ENCODE measurements around the gene THRB.
A peak's percentile ranks its signal among the peaks of the same experiment; 100 is the strongest.

Gene THRB

DNA sequence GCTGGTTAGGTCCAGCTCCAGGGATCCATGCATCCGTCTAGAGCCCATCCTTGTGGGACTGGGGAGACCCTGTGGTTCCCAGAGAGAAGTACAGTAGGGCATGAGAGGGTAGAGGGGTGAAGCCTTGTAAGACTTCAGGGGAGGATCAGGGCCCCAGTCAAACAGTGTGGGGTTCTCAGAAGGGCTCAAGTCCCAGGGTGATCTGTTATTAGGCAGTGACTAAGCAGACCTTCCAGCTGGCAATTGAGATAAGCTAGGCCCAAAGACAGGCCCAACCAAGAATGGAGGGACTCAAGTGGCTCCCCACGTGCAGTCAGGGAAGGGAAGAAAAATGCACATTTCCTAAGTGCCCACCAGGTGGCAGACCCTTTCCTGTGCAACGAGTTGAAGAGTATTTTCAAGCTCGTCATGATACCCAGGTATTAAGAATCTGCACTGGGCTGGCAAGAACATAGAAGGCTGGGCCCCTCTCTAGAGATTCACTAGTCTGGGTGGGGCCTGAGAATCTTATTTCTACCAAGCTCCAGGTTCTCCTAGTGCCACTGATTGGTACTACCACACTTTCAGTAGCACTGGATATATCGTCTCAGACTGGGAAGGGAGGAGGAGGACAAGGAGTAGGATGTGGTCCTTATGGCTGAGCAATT, 308.8 kb downstream of the THRB start:
- DNase-seq (ENCODE audit: low read depth, low spot score): peak; percentile 76

DNA sequence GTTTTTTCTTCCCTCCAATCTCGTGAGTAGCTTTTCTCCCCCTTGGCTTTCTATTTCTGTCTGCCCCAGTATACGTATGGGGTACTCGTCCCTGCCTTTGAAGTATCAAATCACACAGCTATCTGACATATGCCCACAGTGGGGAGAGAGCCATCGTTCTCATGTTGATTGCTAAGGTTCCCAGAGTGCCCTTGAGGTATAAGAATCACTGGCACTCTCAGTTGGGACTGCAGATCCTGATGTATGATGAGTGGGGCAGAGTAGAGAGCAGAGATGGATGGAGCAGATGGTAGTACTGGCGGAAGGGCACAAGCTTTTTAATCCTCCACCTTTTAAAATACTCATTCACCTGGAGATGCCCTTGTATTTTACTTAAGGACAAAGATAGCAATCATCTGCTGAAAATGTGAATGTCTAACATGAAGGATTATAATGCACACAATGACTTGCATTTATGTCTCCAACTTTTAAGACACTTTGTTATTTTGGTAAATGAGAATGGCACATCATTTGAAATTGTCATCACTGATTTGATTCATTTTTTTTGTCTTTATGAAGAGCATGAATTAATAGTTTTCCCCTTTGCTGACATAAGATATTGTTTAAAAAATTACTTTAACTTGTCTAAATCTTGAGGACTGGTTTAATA, 310.0 kb downstream of the THRB start:
- no peak for DNase-seq (ENCODE audit: low read depth, low spot score)

DNA sequence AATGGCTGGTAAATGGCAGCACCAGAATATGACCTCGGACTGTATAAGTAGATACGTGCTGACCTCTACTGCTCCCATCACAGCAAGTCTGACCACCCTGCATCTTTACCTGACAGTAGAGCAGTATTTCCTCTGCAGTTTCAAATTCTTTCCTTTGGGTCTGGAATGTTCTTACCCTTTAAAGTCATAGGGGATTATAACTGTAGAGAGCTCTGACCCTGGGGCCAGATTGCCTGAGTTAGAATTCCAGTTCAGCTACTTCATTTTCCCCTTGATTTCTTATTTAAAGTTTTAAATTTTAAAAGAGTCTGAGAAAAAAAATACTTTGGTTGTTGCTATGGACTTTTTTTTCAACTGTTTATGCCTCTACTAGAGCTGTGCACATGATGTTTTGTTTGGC, 311.9 kb downstream of the THRB start:
- no peak for DNase-seq (ENCODE audit: low read depth, low spot score)

DNA sequence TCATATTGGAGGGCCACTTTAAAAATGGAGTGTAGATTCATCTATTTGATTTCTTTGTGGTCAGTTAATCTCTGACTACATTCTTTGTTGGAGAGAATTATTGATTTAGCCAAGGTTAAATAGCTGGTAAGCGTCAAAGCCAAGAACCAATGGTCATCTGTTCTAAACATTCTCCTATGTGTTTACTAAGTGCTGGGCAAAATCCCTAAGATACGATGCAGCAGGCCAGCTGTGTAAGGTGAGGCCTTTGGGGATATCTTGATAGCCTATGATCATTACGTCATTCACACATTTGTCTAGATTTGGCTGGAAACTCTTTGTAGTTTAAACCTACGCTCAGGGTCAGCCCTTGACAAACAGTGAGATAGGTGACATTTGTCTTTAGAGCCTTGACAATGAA, 313.4 kb downstream of the THRB start:
- DNase-seq (ENCODE audit: low read depth, low spot score): no peak

DNA sequence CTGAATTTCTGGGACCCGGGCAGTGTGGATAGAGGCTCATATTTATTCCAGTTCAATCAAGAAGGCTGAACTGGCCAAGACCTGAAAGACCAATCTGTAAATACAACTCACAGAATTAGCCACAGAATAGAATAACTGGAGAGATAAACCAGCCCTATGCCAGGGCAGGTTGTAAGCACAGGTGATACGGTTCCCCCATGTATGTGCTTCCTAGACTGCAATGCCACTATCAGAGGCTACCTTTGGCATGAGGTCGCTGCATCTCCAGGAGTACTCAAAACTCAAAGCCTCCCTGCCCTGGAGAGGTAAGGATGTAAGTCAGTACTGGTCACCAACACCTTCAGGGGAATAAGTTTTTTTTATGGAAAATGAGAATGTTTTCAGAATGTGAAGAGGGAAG, 314.0 kb downstream of the THRB start:
- DNase-seq (ENCODE audit: low read depth, low spot score): no peak

DNA sequence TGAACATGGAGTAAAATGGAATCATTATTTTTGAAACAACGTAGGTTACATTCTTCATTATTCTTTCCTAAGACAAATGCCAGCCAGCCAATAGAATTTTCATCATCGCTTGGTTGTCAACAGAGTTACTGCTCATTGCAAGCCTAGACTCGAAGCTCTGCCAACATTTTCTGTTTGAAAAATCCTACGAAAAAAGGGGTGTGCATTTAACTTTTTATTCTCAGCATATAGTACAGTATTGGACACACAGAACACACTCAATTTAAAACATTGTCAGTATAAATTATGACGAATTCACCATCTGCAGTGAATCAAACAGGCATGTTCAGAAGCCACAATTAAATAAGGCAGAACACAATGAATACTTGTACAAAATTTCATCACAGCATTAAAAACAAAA, 317.4 kb downstream of the THRB start:
- no peak for DNase-seq (ENCODE audit: low read depth, low spot score)

DNA sequence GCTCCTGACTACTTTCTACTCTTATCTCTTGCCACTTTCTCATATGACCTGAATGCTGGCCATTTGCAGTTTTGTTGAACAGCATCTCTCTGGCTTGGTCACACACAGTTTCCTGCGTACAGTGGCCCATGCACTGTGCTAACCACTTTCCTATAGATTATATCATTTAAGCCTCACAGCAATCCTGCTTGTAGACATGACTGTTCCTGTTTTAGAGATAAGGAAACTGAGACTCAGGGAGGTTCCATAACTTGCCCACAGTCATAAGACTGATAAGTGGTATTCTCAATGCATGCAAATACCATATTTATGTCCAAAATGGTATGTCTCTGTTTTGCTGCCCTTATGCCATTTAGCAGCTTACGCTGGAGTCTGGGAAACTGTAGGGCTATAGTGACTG, 320.0 kb downstream of the THRB start:
- DNase-seq (ENCODE audit: low read depth, low spot score): no peak

DNA sequence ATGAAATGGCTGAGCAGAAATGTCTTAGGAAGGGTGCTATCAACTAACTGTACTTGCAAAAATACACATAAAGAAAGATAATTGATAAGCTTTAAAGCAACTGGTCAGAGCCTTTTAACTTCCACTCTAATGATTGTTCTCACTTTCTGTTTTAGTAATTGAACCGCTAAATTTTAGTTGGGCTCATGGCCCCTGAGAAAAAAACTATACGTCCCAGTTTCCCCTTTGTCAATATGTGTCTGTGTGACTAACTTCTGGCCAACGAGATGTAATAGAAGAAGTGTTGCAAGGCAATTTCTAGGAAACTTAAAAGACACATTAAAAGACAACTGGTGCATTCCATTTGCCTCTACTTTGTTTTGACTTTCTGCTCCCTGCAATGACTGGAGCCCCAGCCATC, 325.7 kb downstream of the THRB start:
- DNase-seq (ENCODE audit: low read depth, low spot score): no peak

DNA sequence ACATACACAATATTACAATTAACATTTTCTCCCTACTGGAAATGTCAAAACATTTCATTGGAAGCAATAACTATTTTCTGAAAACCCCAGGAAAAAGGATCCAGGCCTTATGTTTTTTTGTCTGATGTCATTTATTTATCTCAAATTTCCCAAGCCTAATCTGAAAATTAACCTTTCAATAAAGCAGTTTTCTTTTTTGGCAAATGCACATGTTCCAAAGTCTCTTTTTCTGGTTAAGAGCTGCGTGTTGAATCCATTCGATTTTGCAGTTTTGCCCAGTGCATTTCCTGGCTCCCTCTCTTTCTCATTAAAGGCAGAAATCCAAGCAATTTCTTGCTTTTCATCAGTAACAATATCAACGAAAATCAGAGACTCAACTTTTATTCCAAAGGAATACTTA, 327.2 kb downstream of the THRB start:
- no peak for DNase-seq (ENCODE audit: low read depth, low spot score)

DNA sequence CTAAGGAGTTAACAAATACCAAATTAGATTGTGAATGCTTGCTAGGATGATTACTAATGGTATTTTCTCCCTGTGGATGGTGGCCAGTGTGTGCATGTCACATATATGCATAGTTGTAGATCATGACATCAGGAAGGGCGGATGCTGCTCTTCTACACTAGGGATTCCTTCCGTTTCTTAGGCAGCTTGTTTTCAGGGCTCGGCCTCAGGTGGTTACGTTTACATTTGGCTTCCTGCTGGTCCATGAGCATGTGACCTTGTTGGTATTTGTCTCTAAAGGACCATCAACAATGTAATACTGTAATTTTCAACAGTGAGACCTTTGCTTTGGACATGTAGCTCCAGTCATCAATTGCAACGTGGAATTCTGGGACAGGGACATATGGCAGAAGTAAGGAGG, 328.1 kb downstream of the THRB start:
- no peak for DNase-seq (ENCODE audit: low read depth, low spot score)

DNA sequence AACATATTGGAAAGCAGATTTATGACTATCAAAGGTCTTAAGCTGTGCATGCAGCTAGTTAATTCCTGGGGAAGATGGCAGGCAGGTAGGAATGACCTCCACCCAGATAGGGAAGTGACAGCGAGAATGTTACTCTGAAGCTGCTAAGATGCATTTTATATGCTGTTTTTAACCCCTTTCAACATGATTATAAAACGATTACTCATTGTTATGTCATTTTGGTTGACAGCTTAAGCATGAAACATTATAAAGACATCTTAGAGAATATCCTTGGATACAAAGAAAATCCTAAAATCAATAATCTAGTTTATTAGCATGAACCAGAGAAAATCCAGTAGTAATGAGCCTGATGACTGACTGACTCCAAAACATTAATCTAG, 329.1 kb downstream of the THRB start:
- no peak for DNase-seq (ENCODE audit: low read depth, low spot score)

DNA sequence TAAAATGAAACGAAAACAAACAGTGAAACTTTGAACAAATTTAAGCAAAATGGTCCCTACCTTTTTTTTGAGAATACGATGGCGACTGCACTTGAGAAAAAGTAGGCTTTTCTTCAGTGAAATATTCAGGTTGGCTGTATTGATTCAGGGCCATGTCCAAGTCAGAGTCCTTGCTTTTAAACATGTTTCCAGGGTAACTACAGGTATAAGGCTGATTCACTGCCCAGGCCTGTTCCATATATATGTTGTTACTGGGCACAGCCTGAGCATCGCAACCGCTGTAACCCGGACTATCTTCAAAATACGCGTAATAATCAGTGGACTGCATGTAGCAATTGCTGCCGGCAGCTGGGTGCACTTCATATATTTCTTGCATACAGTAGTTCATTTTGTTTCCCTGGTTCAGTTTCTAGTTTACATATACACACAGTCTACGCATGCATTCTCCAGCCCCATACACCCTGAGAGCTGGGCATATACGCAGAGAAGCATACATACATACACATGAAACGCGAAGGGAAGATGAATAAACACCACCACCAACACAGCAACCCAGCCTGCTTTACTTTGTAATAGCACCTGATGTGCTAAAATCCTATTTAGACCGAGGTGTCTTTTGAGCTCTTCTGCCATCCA, 329.6 kb downstream of the THRB start:
- no peak for DNase-seq (ENCODE audit: low read depth, low spot score)

DNA sequence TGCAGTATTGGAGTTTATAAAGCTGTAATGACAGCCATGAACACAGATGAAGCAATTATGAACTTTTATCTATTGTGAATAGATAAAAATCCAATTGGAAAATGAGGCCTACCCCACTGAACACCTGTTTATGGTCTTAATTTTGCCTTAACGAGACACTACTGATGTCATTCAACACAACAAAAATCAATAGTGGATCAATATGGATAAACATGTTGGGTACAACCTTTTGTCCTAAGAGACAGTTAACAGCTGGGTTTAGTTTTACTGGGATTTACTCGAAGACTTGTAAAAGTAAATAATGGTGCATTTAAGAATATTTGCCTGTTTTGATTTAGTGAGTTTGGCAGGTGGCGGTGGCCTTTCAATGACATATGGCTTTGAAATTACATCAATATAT, 331.7 kb downstream of the THRB start:
- DNase-seq (ENCODE audit: low read depth, low spot score): no peak

DNA sequence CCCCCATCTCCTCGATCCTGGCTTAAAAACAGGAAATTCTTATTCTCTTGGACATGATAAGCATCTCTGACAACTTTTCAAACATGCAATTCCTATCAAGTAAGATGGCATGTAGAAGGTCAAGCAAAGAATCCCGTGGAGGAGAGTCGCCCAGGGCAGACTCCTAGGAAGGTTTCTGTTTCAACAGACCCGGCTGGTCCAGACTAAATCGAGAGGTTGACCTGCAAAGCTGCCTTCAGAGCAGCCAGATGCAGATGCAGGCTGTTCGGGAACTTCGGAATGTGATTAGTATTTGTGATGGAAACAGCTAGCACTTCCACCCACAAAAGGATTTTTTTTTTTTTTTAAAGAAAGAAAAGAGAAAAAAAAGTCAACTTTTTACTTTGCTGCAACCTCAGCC, 332.8 kb downstream of the THRB start:
- no peak for DNase-seq (ENCODE audit: low read depth, low spot score)

DNA sequence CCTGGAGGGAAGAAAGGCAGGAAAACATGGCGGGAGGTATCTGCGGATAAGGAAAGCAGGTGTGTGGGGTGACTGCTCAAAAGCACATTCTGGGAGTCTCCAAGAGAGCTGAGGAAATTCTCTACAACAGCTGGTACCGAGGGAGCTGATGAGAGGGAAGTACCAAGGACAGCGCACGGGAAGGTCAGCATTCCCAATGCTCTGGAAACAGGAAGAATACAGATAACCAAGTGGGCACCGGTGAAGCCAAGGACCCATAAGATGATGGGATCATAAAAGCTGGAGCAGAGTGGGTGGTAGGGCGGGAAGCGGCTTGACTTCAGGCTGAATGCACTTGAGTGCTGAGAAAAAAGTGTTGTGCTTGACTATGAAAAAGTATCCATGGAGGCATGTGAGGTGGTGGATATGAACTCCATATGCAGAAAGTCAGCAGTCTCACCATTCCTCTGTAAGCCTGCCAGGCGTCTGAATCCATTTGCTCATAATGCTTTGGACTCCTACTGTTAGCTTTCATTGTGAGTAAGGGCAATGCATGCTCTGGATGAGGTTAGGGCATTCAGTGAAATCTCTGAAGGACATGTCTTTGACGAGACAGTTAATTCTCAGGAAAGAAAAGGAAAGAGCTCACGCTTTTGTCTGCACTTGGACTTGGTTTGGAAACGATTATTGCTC, 334.1 kb downstream of the THRB start:
- DNase-seq (ENCODE audit: low read depth, low spot score): peak; percentile 56

DNA sequence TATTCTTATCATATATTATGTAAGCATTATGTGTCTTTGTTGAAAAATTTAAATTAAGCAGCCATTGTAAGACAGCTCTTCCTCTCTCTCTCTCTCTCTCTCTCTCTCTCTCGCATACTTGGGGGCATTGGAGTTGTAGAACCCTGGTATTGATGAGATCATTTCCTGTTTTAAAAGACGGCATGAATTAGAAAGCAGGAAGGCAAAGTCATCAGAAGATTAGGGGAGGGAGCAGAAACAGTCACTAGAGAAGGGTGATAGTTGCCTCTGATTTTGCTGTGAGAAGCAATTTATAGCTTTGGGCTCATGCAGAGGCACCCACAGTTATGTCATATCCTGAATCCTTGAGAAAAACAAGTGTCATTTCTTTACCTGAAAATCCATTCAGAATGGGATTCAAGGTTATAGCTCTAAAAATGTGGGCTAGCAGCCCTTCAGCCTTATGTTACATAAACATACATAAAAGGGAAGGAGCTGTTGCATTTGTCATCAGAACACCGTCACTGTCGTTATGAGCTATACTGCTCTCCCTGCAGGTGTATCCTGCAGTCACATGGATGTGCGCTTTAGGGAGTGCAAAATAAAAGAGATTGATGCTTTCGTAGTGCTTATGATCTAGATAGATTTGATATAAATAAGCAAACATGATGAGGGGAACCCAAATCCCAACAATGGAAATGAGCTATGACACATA, 335.7 kb downstream of the THRB start:
- no peak for DNase-seq (ENCODE audit: low read depth, low spot score)

DNA sequence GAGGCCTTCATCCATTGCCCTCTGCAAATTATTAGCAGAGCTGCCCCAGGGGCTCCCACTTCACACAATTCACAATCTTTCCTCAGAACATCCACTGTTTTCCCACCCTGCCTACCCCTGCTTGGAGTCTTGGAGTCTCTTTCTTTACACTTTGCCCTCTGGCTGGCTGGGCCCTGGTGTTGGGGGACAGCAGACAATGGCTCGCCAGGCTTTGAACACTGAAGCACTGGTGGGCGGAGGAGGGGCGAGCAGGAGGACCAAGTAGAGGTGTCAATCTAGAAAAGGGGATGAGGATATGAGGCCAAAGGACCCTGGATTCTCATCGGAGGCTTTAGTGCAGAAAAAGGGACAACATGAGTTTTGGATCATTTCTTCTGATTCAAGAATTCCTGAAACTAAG, 337.5 kb downstream of the THRB start:
- DNase-seq (ENCODE audit: low read depth, low spot score): no peak

DNA sequence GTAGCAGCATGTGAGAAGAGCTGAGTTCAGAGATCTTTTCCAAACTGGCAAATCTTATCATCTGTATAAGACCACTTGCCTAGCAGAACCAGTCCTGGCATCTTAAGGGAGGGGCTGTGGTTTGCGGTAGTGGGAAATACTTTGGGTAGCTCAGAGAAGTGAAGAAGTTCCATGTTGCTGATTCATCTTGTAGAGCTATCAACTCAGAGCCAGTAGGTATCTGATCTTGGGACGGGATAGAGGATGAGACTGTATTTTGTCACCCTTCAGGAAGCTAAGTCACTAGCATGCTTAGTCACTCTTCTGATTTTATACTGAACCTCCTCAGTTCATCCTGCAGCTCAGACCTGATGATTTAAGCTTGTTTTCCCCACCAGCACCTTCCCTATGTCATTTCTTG, 338.2 kb downstream of the THRB start:
- peak; percentile 7 for DNase-seq (ENCODE audit: low read depth, low spot score)

DNA sequence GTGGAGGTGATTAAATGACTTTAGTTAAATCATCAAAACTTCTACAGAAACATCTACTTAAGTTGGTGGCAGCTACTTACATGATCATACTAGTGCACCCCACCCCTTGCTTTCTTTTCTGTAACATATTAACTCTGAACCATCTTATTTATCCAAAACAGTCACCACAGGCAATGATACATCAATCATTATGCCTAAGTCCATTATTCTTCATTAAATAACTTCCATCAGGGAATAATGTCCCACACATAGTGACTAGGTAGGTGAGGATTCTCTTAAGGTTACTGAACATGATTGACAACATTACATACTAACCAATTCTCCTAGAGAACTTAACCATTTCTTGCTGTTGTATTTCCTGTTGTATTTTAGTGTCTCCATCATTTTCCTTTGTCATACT, 339.4 kb downstream of the THRB start:
- DNase-seq (ENCODE audit: low read depth, low spot score): no peak

DNA sequence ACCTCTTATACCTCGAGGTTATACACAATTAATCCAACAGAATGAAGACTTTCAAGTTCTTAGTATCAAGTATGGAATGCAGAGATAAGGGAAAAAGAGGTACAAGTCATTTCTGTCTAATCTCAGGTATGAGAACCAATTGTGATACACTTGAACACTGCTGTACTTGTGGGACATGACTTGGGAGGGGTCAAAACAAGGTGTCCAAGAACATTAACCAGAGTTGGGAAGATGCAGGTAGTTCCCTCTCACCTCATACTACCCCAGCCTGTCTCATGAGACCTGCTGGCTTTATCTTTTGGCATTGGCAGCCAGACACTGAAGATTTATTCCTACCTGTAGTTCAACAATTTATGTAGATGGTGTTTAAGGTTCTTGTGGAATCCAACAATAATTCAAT, 339.9 kb downstream of the THRB start:
- no peak for DNase-seq (ENCODE audit: low read depth, low spot score)

DNA sequence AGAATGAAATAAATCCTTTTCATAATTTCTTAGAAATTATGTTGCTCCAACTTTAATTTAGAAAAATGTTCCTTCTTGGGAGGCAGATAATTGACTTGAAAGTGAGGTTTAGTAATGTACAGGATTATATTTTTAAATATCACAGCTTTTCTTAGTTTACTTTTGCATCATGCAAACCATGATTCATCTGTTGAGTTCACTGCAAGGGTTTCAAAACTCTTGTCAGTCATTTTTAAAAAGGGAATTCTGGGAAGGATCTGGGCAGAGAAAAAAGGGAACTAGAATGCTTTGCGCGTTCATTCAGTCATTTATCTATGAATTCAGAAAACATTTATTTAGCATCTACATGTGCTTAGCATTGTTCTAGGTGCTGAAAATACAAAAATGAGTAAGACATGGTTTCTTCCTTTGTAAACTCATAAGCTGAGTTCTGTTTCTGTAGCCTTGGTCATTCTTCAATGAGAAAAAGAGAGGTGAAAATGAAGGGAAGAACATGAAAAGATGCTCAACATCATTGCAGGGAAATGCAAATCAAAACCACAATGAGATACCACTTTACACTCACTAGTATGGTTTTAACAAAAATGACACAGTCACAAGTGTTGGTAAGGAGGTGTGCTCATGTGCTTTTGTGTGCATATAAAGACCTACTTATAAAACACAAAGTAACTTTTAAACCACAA, 340.5 kb downstream of the THRB start:
- DNase-seq (ENCODE audit: low read depth, low spot score): no peak

DNA sequence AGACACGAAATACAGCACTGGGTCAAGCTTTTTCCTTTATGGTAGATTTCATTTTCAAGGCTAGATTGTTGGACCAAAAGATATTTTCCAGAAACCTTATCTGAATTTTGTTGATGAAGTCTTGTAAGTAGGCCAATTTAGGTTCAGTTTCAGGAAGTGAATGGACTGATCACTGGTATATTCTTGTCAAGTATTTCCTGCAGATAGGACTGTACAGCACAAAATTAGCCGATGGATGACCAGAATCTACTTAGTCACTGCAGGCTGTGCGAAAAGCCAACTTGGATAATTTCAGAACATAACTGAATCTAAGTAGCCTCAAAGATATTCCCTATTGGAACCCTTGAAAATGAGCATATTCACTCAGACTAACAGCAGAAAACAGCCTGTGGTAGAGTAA, 343.1 kb downstream of the THRB start:
- DNase-seq (ENCODE audit: low read depth, low spot score): no peak

Data from astrocyte of the hippocampus (primary cell).